GM18499 (cell line): ENCODE measurements around the gene A2ML1.
"Not testable (repeated sequence)": the region's sequence is repeated elsewhere in the genome, so short reads cannot be mapped to it uniquely, and the experiment has no call there.

ENCODE experiments used
- ATAC-seq: cut with Tn5 transposase; IDR thresholded peaks from one replicate; pipeline ENCODE4 v1.9.1; 2021; ENCODE audit warnings: moderate number of reproducible peaks; ENCODE audit not compliant: insufficient read depth, unreplicated experiment

Gene A2ML1

GRCh38 chr12:8816448-8817050 is 5.9 kb upstream of the A2ML1 start:
- no peak for ATAC-seq

- ATAC-seq = no peak
Measured at GRCh38 chr12:8817856-8818255, 4.6 kb upstream of the A2ML1 start.

GRCh38 chr12:8818526-8818925 is 3.9 kb upstream of the A2ML1 start:
- ATAC-seq = no peak

- ATAC-seq = no peak
Measured at GRCh38 chr12:8819666-8819980, 2.8 kb upstream of the A2ML1 start.

GRCh38 chr12:8820676-8821407 is 1.6 kb upstream of the A2ML1 start:
- not testable (repeated sequence) for ATAC-seq

- no peak for ATAC-seq
Measured at GRCh38 chr12:8821591-8821990, 830 bp upstream of the A2ML1 start.

- ATAC-seq = no peak
Measured at GRCh38 chr12:8823565-8824300, 1.3 kb downstream of the A2ML1 start.

- ATAC-seq = no peak
Measured at GRCh38 chr12:8827551-8828256, 5.3 kb downstream of the A2ML1 start.

- no peak for ATAC-seq
Measured at GRCh38 chr12:8828257-8829124, 6.1 kb downstream of the A2ML1 start.

- ATAC-seq = no peak
Measured at GRCh38 chr12:8829125-8829518, 6.7 kb downstream of the A2ML1 start.

GRCh38 chr12:8829621-8830020 is 7.2 kb downstream of the A2ML1 start:
- ATAC-seq = no peak

- ATAC-seq = no peak
Measured at GRCh38 chr12:8831116-8831515, 8.7 kb downstream of the A2ML1 start.

GRCh38 chr12:8832500-8832899 is 10.1 kb downstream of the A2ML1 start:
- ATAC-seq = no peak

GRCh38 chr12:8834230-8834629 is 11.8 kb downstream of the A2ML1 start:
- no peak for ATAC-seq

GRCh38 chr12:8837291-8837690 is 14.9 kb downstream of the A2ML1 start:
- no peak for ATAC-seq

- ATAC-seq = no peak
Measured at GRCh38 chr12:8840321-8840720, 17.9 kb downstream of the A2ML1 start.

GRCh38 chr12:8840938-8841633 is 18.7 kb downstream of the A2ML1 start:
- no peak for ATAC-seq

GRCh38 chr12:8841778-8842177 is 19.4 kb downstream of the A2ML1 start:
- ATAC-seq = no peak

GRCh38 chr12:8844665-8845064 is 22.2 kb downstream of the A2ML1 start:
- ATAC-seq = no peak

GRCh38 chr12:8846305-8846704 is 23.9 kb downstream of the A2ML1 start:
- ATAC-seq = no peak
